Panc1 (cell line): ENCODE results near the gene LAMB1.

Source experiments
- POLR2AphosphoS5 ChIP-seq: IDR thresholded peaks from 2 replicates; pipeline ENCODE4 v1.6.1; 2012; ENCODE audit warnings: mild to moderate bottlenecking, low read depth, low read length, moderate library complexity
- REST ChIP-seq, 2 experiments: IDR thresholded peaks; 2 replicates each; pipeline ENCODE4 v1.6.1; 2011 to 2012; ENCODE audit warnings: low read depth in 2 of 2, control low read depth in 1 of 2, low read length in 1 of 2, mild to moderate bottlenecking in 1 of 2, moderate library complexity in 1 of 2; ENCODE audit not compliant: insufficient read depth in 1 of 2
- TCF7L2 ChIP-seq: IDR thresholded peaks from 2 replicates; pipeline ENCODE4 v1.6.1; 2011; ENCODE audit warnings: mild to moderate bottlenecking, low read depth, low read length, inconsistent platforms
- TF ChIP-seq, protein P1 (sequence below): fragments of 450-650 bp; IDR thresholded peaks from 2 replicates; pipeline ENCODE4 v1.5.1; 2017; ENCODE audit warnings: mild to moderate bottlenecking

GRCh38 chr7:107918948-107919347, 84.0 kb downstream of the LAMB1 start:
- TF ChIP-seq, protein P1, sequence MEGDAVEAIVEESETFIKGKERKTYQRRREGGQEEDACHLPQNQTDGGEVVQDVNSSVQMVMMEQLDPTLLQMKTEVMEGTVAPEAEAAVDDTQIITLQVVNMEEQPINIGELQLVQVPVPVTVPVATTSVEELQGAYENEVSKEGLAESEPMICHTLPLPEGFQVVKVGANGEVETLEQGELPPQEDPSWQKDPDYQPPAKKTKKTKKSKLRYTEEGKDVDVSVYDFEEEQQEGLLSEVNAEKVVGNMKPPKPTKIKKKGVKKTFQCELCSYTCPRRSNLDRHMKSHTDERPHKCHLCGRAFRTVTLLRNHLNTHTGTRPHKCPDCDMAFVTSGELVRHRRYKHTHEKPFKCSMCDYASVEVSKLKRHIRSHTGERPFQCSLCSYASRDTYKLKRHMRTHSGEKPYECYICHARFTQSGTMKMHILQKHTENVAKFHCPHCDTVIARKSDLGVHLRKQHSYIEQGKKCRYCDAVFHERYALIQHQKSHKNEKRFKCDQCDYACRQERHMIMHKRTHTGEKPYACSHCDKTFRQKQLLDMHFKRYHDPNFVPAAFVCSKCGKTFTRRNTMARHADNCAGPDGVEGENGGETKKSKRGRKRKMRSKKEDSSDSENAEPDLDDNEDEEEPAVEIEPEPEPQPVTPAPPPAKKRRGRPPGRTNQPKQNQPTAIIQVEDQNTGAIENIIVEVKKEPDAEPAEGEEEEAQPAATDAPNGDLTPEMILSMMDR = no peak
- TF ChIP-seq REST (IDR thresholded peaks at IDR 0.05; ENCODE audit: insufficient read depth in 1 of 2, low read depth in 2 of 2, low read length in 1 of 2) = no peak
- TF ChIP-seq TCF7L2 = no peak
- no peak for TF ChIP-seq POLR2AphosphoS5
